HepG2 (cell line): Measurements from ENCODE around the gene KIFC1. TPM values are rescaled to one million over a fixed set of nuclear protein-coding genes. Genes with fewer than 3 reads are reported as not detected.

Experiments used
- ATAC-seq: fragments of 200-7000 bp; cut with Tn5 transposase; 3 replicates; pipeline ENCODE4 v1.9.1; 2020; ENCODE audit warnings: mild to moderate bottlenecking, moderate library complexity
- BruUV-seq: library from RNA; stranded (reverse); fragments of 400-500 nt; replicated peaks from 2 replicates; lab custom pipeline; 2021; lab: Mats Ljungman, UMichigan
- CTCF ChIA-PET: fragments of 300-600 bp; formaldehyde crosslinking; extraction: SDS; loops from one replicate; lab custom pipeline; 2021; ENCODE audit warnings: low total read pairs, inconsistent platforms, low intra/inter-chr PET ratio; lab: Yijun Ruan, JAX
- POLR2A ChIA-PET: fragments of 350-600 bp; sonication (Branson Sonifier 250); formaldehyde crosslinking; loops from one replicate; lab custom pipeline; 2020; ENCODE audit warnings: antibody characterized with exemption, inconsistent platforms; lab: Yijun Ruan, JAX
- DNase-seq: peaks from one replicate; pipeline ENCODE4 v3.0.0-alpha.2; 2015; ENCODE audit warnings: low spot score
- FAIRE-seq: peaks from 3 replicates; lab custom pipeline; 2011; peaks lifted over from hg19 to GRCh38; lab: Jason Lieb, UNC
- H2AFZ ChIP-seq: one replicate; pipeline ENCODE4 v1.6.1; 2011; ENCODE audit warnings: low read length, inconsistent platforms
- H3K27ac ChIP-seq: fragments of 300-600 bp; 3 replicates; pipeline ENCODE4 v1.8.0; 2011; ENCODE audit warnings: mixed run types, mild to moderate bottlenecking, mixed read lengths, low read length, inconsistent platforms; ENCODE audit not compliant: insufficient read depth; ENCODE audit errors: extremely low read length
- H3K27me3 ChIP-seq, 2 experiments: fragments of 200-600 bp in 1 of 2; 2 replicates in 1 of 2; 3 replicates in 1 of 2; pipeline versions ENCODE4 v1.6.0 to v1.8.0; 2011; ENCODE audit warnings: low read length in 2 of 2, mild to moderate bottlenecking in 2 of 2, moderate library complexity in 2 of 2, inconsistent platforms in 1 of 2; ENCODE audit not compliant: insufficient read depth in 2 of 2, control insufficient read depth in 1 of 2
- H3K36me3 ChIP-seq, 2 experiments: fragments of 200-600 bp in 1 of 2; replicated peaks in 1 of 2; 2 replicates in 1 of 2; 3 replicates in 1 of 2; pipeline versions ENCODE4 v1.5.1 to v1.8.0; 2011; ENCODE audit warnings: low read length in 2 of 2, inconsistent platforms in 1 of 2; ENCODE audit not compliant: insufficient read depth in 2 of 2, control insufficient read depth in 1 of 2
- H3K4me1 ChIP-seq: 2 replicates; pipeline ENCODE4 v1.5.1; 2012; ENCODE audit warnings: low read length, inconsistent platforms; ENCODE audit not compliant: insufficient read depth
- H3K4me2 ChIP-seq: 2 replicates; pipeline ENCODE4 v1.6.0; 2011; ENCODE audit warnings: low read depth, low read length, inconsistent platforms
- H3K4me3 ChIP-seq, 3 experiments: fragments of 200-600 bp in 1 of 3; sonication (generic), shearing (Covaris generic) in 1 of 3; replicated peaks in 1 of 3; 2 replicates each; pipeline ENCODE4 v1.5.1; 2011 to 2016; ENCODE audit warnings: low read length in 3 of 3, inconsistent platforms in 2 of 3, low read depth in 2 of 3, mild to moderate bottlenecking in 2 of 3, control low read depth in 1 of 3, mixed read lengths in 1 of 3; ENCODE audit not compliant: insufficient read depth in 1 of 3
- H3K79me2 ChIP-seq: one replicate; pipeline ENCODE4 v1.6.1; 2011; ENCODE audit warnings: low read length, inconsistent platforms; ENCODE audit not compliant: insufficient read depth
- H3K9ac ChIP-seq: 2 replicates; pipeline ENCODE4 v1.6.0; 2011; ENCODE audit warnings: mild to moderate bottlenecking, low read depth, low read length, inconsistent platforms; ENCODE audit not compliant: insufficient read depth
- H3K9me3 ChIP-seq: 2 replicates; pipeline ENCODE4 v1.5.1; 2012; ENCODE audit warnings: mild to moderate bottlenecking, low read length
- H4K20me1 ChIP-seq: 2 replicates; pipeline ENCODE4 v1.6.0; 2011; ENCODE audit warnings: inconsistent platforms, mild to moderate bottlenecking, low read length, moderate library complexity; ENCODE audit not compliant: insufficient read depth
- ARNT ChIP-seq: fragments of 450-650 bp; IDR thresholded peaks from 2 replicates; pipeline ENCODE4 v1.6.1; 2017
- IRX3 ChIP-seq: sonication (generic); formaldehyde crosslinking; IDR thresholded peaks from 2 replicates; pipeline ENCODE4 v1.8.1; 2023; ENCODE audit warnings: mild to moderate bottlenecking, low read depth, missing genetic modification reagents, borderline replicate concordance
- MTA1 ChIP-seq: sonication (generic); formaldehyde crosslinking; IDR thresholded peaks from 2 replicates; pipeline ENCODE4 v1.4.0; 2020; ENCODE audit warnings: missing genetic modification reagents, mild to moderate bottlenecking, borderline replicate concordance
- SETDB1 ChIP-seq: sonication (generic); formaldehyde crosslinking; IDR thresholded peaks from 2 replicates; pipeline ENCODE4 v1.5.1; 2020; ENCODE audit warnings: missing genetic modification reagents, mild to moderate bottlenecking, borderline replicate concordance
- SKI ChIP-seq: fragments of 450-650 bp; IDR thresholded peaks from one replicate; pipeline ENCODE4 v1.6.1; 2018; ENCODE audit warnings: mild to moderate bottlenecking; ENCODE audit not compliant: partially characterized antibody
- SRY ChIP-seq: sonication (generic); formaldehyde crosslinking; IDR thresholded peaks from 2 replicates; pipeline ENCODE4 v1.8.0; 2022; ENCODE audit warnings: mild to moderate bottlenecking, missing genetic modification reagents
- ZNF337 ChIP-seq: sonication (generic); formaldehyde crosslinking; IDR thresholded peaks from 2 replicates; pipeline ENCODE4 v1.5.1; 2020; ENCODE audit warnings: missing genetic modification reagents, low read depth, mild to moderate bottlenecking, borderline replicate concordance
- ZNF776 ChIP-seq: sonication (generic); formaldehyde crosslinking; IDR thresholded peaks from 2 replicates; pipeline ENCODE4 v1.4.0; 2020; ENCODE audit warnings: mild to moderate bottlenecking, missing genetic modification reagents
- ZNF891 ChIP-seq: sonication (generic); formaldehyde crosslinking; IDR thresholded peaks from 2 replicates; pipeline ENCODE4 v1.5.0; 2020; ENCODE audit warnings: mild to moderate bottlenecking, missing genetic modification reagents
- WGBS: methylation state at CpG from one replicate; pipeline ENCODE4 v1.1.6; 2017; ENCODE audit warnings: low lambda C conversion rate; 5-methylcytosine and 5-hydroxymethylcytosine counted together
- in situ Hi-C: cut with HindIII; loops from 2 replicates; pipeline ENCODE4 v1.10.0; 2017; ENCODE audit warnings: low pct_unique_long_range_greater_than_20kb; ENCODE audit not compliant: extremely low pct_ligation_motif_present
- intact Hi-C: fragments of 100-400 bp; cut with micrococcal nuclease; formaldehyde crosslinking; loops from one replicate; pipeline ENCODE4 v1.10.0; 2022; ENCODE audit not compliant: unreplicated experiment
- polyA plus RNA-seq, 8 experiments: library from polyadenylated mRNA; depleted of rRNA in 3 of 8; stranded (reverse) in 7 of 8; unstranded in 1 of 8; fragments of >200 nt; fragmentation: Illumina TruSeq in 4 of 8; extraction: Trizol in 4 of 8; gene quantifications; 2 replicates each; pipeline versions ENCODE4 v1.2.1 to v1.2.3, GENCODE V29; 2011 to 2016; ENCODE audit warnings: low read depth in 4 of 8, missing spikeins in 1 of 8, mixed read lengths in 1 of 8; ENCODE audit not compliant: insufficient read depth in 1 of 8
- total RNA-seq, 5 experiments: library from RNA; depleted of rRNA; stranded (reverse); fragments of >200 nt; fragmentation: Illumina TruSeq; extraction: Trizol; gene quantifications; 2 replicates each; pipeline ENCODE4 v1.2.3, GENCODE V29; 2016; ENCODE audit warnings: low read depth in 1 of 5

The KIFC1 gene
- total and polyA plus RNA-seq, 2 of the 13 experiments (the other 11 are each of a cell fraction or from before 2014, with no cell fraction given), result 25.0 to 45.5 TPM

GRCh38 chr6:33390173-33390572 lies 1.4 kb upstream of the KIFC1 start:
- TF ChIP-seq IRX3 (CRISPR knock-in tag) (no peak), ZNF891 (CRISPR knock-in tag) (no peak), ZNF776 (CRISPR knock-in tag) (no peak), ZNF337 (CRISPR knock-in tag) (no peak), SETDB1 (CRISPR knock-in tag) (no peak), MTA1 (CRISPR knock-in tag) (no peak), SRY (no peak), SKI (no peak), ARNT (no peak)
- BruUV-seq, result no TSS peak
- Histone ChIP-seq H4K20me1 (no peaks in the 10 kb centered on the region), H3K27me3 (no peaks in the 10 kb centered on the region; a peak in 1 of 5 replicates), H3K36me3 (no peaks in the 10 kb centered on the region; a peak in 1 of 5 replicates), H2AFZ (no peak overlapping the region), H3K4me2 (no peak overlapping the region), H3K9me3 (no peaks in the 10 kb centered on the region), H3K27ac (no peak overlapping the region), H3K4me1 (peaks cover 37% of the 10 kb centered on the region), H3K4me3 (no peak overlapping the region), H3K79me2 (peaks cover 34% of the 10 kb centered on the region), H3K9ac (no peak overlapping the region)
- intact Hi-C loops (loop anchor here (5.0 kb wide), 1 partner anchor 193 kb away; no protein-coding TSS in a partner anchor), in situ Hi-C loops (no loop called here)
- WGBS, result 94% methylated on average over 2 of the region's 2 CpGs
- DNase-seq (no peak), FAIRE-seq (no peak), ATAC-seq (no peak)
- CTCF ChIA-PET, result no interaction called here
- POLR2A ChIA-PET, result interaction anchor here (1.1 to 1.5 kb wide), 4 partner anchors 28 to 118 kb away, joined by 4 to 8 read pairs (median 6); partner anchors contain the start of genes CUTA, RPS18, VPS52 and ZBTB9
